HCT116 (cell line): ENCODE data around the gene WNT7B. TPM values are rescaled to one million over a fixed set of nuclear protein-coding genes. Genes with fewer than 3 reads are reported as not detected.
A peak's percentile ranks its signal among the peaks of the same experiment; 100 is the strongest.

ENCODE experiments used
- ATAC-seq: fragments of 200-7000 bp; cut with Tn5 transposase; 2 replicates; pipeline ENCODE4 v1.9.1; 2020; ENCODE audit warnings: mild to moderate bottlenecking, moderate library complexity
- BruUV-seq: library from RNA; stranded (reverse); fragments of 400-500 nt; replicated peaks from 2 replicates; lab custom pipeline; 2021; lab: Mats Ljungman, UMichigan
- CTCF ChIA-PET: fragments of 300-600 bp; sonication (Branson Sonifier 250); formaldehyde crosslinking; loops from one replicate; lab custom pipeline; 2021; ENCODE audit warnings: antibody characterized with exemption; lab: Charles Lee
- POLR2A ChIA-PET: fragments of 300-600, 350-600 bp; sonication (Branson Sonifier 250); formaldehyde crosslinking; loops from one replicate; lab custom pipeline; 2021; ENCODE audit warnings: antibody characterized with exemption; lab: Charles Lee
- RAD21 ChIA-PET, 2 experiments: fragments of 300-600 bp; sonication (Branson Sonifier 250); formaldehyde crosslinking; loops; one replicate each; lab custom pipeline; 2023; ENCODE audit warnings: low total read pairs in 2 of 2; ENCODE audit not compliant: uncharacterized antibody in 2 of 2, unreplicated experiment in 2 of 2, low non-redundant PET in 1 of 2; lab: Charles Lee
- DNase-seq: peaks from one replicate; pipeline ENCODE4 v3.0.0-alpha.2; 2010; ENCODE audit warnings: low read depth, low spot score
- H2AFZ ChIP-seq: fragments of 200-600 bp; shearing (Covaris generic), sonication (generic); 2 replicates; pipeline ENCODE4 v1.6.1; 2017; ENCODE audit warnings: low read depth, mixed run types, mixed read lengths, antibody characterized with exemption, low read length; ENCODE audit not compliant: poor library complexity, severe bottlenecking
- H3K27ac ChIP-seq: 2 replicates; pipeline ENCODE4 v1.5.1; 2012; ENCODE audit warnings: low read depth, low read length
- H3K27me3 ChIP-seq: fragments of 200-600 bp; sonication (generic); 2 replicates; pipeline ENCODE4 v1.6.1; 2016; ENCODE audit warnings: mixed run types, low read length, mixed read lengths; ENCODE audit not compliant: insufficient read depth
- H3K36me3 ChIP-seq, 2 experiments: fragments of 200-500 bp in 1 of 2; fragments of 200-600 bp in 1 of 2; sonication (Bioruptor generic) in 1 of 2; sonication (generic) in 1 of 2; 2 replicates each; pipeline versions ENCODE4 v1.5.1 to v1.6.1; 2014 to 2016; ENCODE audit warnings: low read length in 2 of 2, inconsistent platforms in 1 of 2, mixed read lengths in 1 of 2, mixed run types in 1 of 2; ENCODE audit not compliant: insufficient read depth in 2 of 2, control insufficient read depth in 1 of 2
- H3K4me1 ChIP-seq, 2 experiments: fragments of 200-600 bp in 1 of 2; sonication (generic) in 1 of 2; 2 replicates each; pipeline versions ENCODE4 v1.5.1 to v1.6.1; 2012 to 2017; ENCODE audit warnings: low read length in 2 of 2, inconsistent platforms in 1 of 2, mild to moderate bottlenecking in 1 of 2, mixed read lengths in 1 of 2, mixed run types in 1 of 2, moderate library complexity in 1 of 2; ENCODE audit not compliant: insufficient read depth in 2 of 2, control insufficient read depth in 1 of 2
- H3K4me2 ChIP-seq: fragments of 200-600 bp; sonication (generic); 2 replicates; pipeline ENCODE4 v1.6.1; 2017; ENCODE audit warnings: mixed run types, low read length, mixed read lengths
- H3K4me3 ChIP-seq, 2 experiments: fragments of 200-600 bp in 1 of 2; sonication (generic) in 1 of 2; replicated peaks in 1 of 2; 2 replicates each; pipeline ENCODE4 v1.5.1; 2011 to 2016; ENCODE audit warnings: low read length in 2 of 2, control low read depth in 1 of 2, low read depth in 1 of 2, mild to moderate bottlenecking in 1 of 2, mixed read lengths in 1 of 2, mixed run types in 1 of 2
- H3K79me2 ChIP-seq: fragments of 200-600 bp; sonication (generic); 2 replicates; pipeline ENCODE4 v1.6.1; 2017; ENCODE audit warnings: mild to moderate bottlenecking, mixed run types, low read length, moderate library complexity, mixed read lengths; ENCODE audit not compliant: insufficient read depth
- H3K9ac ChIP-seq: fragments of 200-600 bp; sonication (generic); 2 replicates; pipeline ENCODE4 v1.6.1; 2016; ENCODE audit warnings: low read length, mixed read lengths
- H3K9me2 ChIP-seq: fragments of 200-600 bp; sonication (generic), shearing (Covaris generic); 2 replicates; pipeline ENCODE4 v1.6.1; 2017; ENCODE audit warnings: mixed run types, mild to moderate bottlenecking, moderate library complexity; ENCODE audit not compliant: insufficient read depth
- H3K9me3 ChIP-seq, 2 experiments: fragments of 200-500 bp in 1 of 2; fragments of 200-600 bp in 1 of 2; sonication (Bioruptor generic) in 1 of 2; sonication (generic) in 1 of 2; 2 replicates each; pipeline ENCODE4 v1.6.1; 2014 to 2017; ENCODE audit warnings: low read length in 2 of 2, mixed read lengths in 2 of 2, inconsistent platforms in 1 of 2, low read depth in 1 of 2, mild to moderate bottlenecking in 1 of 2, mixed run types in 1 of 2, moderate library complexity in 1 of 2; ENCODE audit not compliant: control insufficient read depth in 1 of 2, insufficient read depth in 1 of 2
- H4K20me1 ChIP-seq: fragments of 200-600 bp; sonication (generic), shearing (Covaris generic); 2 replicates; pipeline ENCODE4 v1.6.1; 2017; ENCODE audit warnings: mixed run types, mild to moderate bottlenecking, moderate library complexity; ENCODE audit not compliant: insufficient read depth
- ATF3 ChIP-seq: IDR thresholded peaks from 2 replicates; pipeline ENCODE4 v1.6.1; 2012
- CBX3 ChIP-seq: IDR thresholded peaks from 2 replicates; pipeline ENCODE4 v1.6.1; 2012; ENCODE audit warnings: low read depth
- ELF1 ChIP-seq: IDR thresholded peaks from 2 replicates; pipeline ENCODE4 v1.6.1; 2012; ENCODE audit warnings: low read depth, borderline replicate concordance
- FOSL1 ChIP-seq: IDR thresholded peaks from 2 replicates; pipeline ENCODE4 v1.6.1; 2012; ENCODE audit warnings: low read depth
- POLR2A ChIP-seq: IDR thresholded peaks from 2 replicates; pipeline ENCODE4 v1.7.0; 2011; ENCODE audit warnings: borderline replicate concordance; ENCODE audit not compliant: insufficient read depth, insufficient read length; ENCODE audit errors: extremely low read depth
- POLR2AphosphoS5 ChIP-seq: IDR thresholded peaks from 2 replicates; pipeline ENCODE4 v1.6.1; 2011; ENCODE audit warnings: mild to moderate bottlenecking, low read depth, low read length, moderate library complexity
- SRF ChIP-seq: IDR thresholded peaks from 2 replicates; pipeline ENCODE4 v1.6.1; 2012; ENCODE audit warnings: low read depth
- TCF7L2 ChIP-seq: IDR thresholded peaks from 2 replicates; pipeline ENCODE4 v1.7.0; 2011; ENCODE audit warnings: borderline replicate concordance, inconsistent platforms; ENCODE audit not compliant: insufficient read depth, insufficient read length; ENCODE audit errors: extremely low read depth
- YY1 ChIP-seq: IDR thresholded peaks from 2 replicates; pipeline ENCODE4 v1.6.1; 2011; ENCODE audit warnings: low read length, low read depth, moderate library complexity, mild to moderate bottlenecking; ENCODE audit not compliant: insufficient replicate concordance; ENCODE audit errors: extremely low read depth
- ZFX ChIP-seq: fragments of 450-650 bp; IDR thresholded peaks from 2 replicates; pipeline ENCODE4 v1.6.1; 2017
- intact Hi-C: fragments of 100-400 bp; cut with micrococcal nuclease; formaldehyde crosslinking; loops from 2 replicates; pipeline ENCODE4 v1.10.0; 2022
- total RNA-seq: library from RNA; stranded (reverse); gene quantifications from one replicate; pipeline ENCODE4 v1.2.1, GENCODE V29; 2021; ENCODE audit not compliant: unreplicated experiment
- TF ChIP-seq, protein P1 (sequence below), 3 experiments: fragments of 200-600 bp in 1 of 3; sonication (generic) in 1 of 3; IDR thresholded peaks in 2 of 3; conservative IDR thresholded peaks in 1 of 3; 2 replicates each; pipeline ENCODE4 v1.5.1; 2012 to 2017; ENCODE audit warnings: low read depth in 2 of 3, low read length in 2 of 3, antibody characterized with exemption in 1 of 3, borderline replicate concordance in 1 of 3, control low read depth in 1 of 3, mild to moderate bottlenecking in 1 of 3, mixed read lengths in 1 of 3, mixed run types in 1 of 3, moderate library complexity in 1 of 3; ENCODE audit not compliant: insufficient read depth in 1 of 3

WNT7B gene
- total RNA-seq, 1 experiment from 2014 or later: 10.5 TPM

GRCh38 chr22:46017166-46017565 is 40.2 kb upstream of the WNT7B start:
- Histone ChIP-seq H3K9me3 (no peaks in the 10 kb centered on the region), H3K9ac (no peak overlapping the region), H3K79me2 (no peaks in the 10 kb centered on the region), H3K9me2 (no peaks in the 10 kb centered on the region), H3K4me3 (no peak overlapping the region), H3K4me1 (peaks cover 20 to 33% of the 10 kb centered on the region in 2 experiments), H3K27me3 (no peaks in the 10 kb centered on the region), H3K27ac (no peak overlapping the region), H3K36me3 (no peaks in the 10 kb centered on the region), H3K4me2 (no peak overlapping the region)
- ChIA-PET CTCF (interaction anchor here (3.7 kb wide), 1 partner anchor 10 kb away, joined by 22 read pairs; no protein-coding TSS in a partner anchor), POLR2A (no interaction called here)
- intact Hi-C loops: no loop called here
- BruUV-seq: no TSS peak
- DNase-seq (no peak), ATAC-seq (no peak)
- TF ChIP-seq SRF: no peak
- TF ChIP-seq POLR2A: no peak
- no peak for TF ChIP-seq ELF1
- TF ChIP-seq, all 23 proteins: peak for 0
- Histone ChIP-seq H4K20me1 (no peaks in the 10 kb centered on the region), H2AFZ (no peak overlapping the region)
- RAD21 ChIA-PET: no interaction called here

DNA sequence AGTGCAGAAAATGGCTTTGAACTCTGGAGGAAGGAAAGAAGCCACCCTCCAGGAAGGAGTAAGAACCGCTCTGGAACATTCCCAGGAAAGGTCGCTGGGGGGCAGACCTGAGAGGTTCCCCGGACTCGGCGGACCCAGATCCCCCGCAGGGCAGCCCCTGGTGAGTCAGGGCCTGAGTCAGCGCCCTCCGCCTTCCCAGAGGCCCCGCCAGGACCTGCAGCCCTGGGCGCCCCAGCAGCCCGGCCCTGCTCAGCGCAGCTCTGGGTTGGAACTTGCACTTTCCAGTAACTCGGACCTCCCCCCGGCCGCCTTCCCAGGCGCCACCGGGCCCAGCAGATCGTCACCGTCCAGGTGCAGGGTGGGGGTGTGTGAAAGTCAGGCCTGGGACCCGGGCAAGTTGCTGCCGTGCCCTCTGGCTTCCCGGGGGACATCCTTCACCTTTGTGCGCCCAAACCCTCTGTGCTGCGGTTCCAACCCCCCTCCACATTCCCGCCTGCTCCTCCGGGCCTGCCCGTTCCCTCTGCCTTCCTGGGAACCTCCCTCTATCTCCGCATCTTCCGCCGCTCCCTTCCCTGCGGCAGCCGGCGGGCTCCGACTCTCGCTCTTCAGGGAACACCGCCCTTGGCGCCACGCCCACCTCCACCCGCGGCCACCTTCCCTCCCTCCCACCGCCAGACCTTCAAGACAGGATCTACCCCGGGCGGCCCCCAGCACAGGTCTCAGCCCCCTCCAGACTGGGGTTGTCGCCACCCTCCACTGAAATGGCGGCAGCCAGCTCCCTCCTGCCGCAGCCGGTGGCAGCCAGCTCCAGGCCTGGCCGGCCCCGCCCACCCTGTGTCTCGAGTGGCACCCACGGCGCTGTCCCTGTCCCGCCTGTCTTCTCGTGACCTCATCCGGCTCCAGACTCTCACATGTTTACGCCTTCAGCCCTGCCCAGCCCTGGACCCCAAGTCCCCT is 36.8 kb upstream of the WNT7B start:
- Histone ChIP-seq H2AFZ (no peak overlapping the region), H4K20me1 (no peaks in the 10 kb centered on the region), H3K79me2 (no peaks in the 10 kb centered on the region), H3K36me3 (no peaks in the 10 kb centered on the region), H3K9me2 (no peaks in the 10 kb centered on the region), H3K9ac (peak overlapping the region; percentile 85), H3K27ac (peak overlapping the region; percentile 100), H3K4me3 (peak overlapping the region; percentile 53 to 73), H3K9me3 (peaks cover 4 to 19% of the 10 kb centered on the region in 2 experiments; a peak in 2 of 4 replicates), H3K4me2 (peak overlapping the region; percentile 92), H3K4me1 (peaks cover 20 to 33% of the 10 kb centered on the region in 2 experiments), H3K27me3 (no peaks in the 10 kb centered on the region)
- ATAC-seq: peak; percentile 95
- RAD21 ChIA-PET: interaction anchor here (0.7 to 1.5 kb wide), 3 partner anchors 22 to 103 kb away, joined by 3 to 5 read pairs (median 5); no protein-coding TSS in a partner anchor
- TF ChIP-seq FOSL1: no peak
- no peak for TF ChIP-seq ATF3
- peak; percentile 26 for TF ChIP-seq TCF7L2
- TF ChIP-seq YY1: peak; percentile 76
- TF ChIP-seq, protein P1, sequence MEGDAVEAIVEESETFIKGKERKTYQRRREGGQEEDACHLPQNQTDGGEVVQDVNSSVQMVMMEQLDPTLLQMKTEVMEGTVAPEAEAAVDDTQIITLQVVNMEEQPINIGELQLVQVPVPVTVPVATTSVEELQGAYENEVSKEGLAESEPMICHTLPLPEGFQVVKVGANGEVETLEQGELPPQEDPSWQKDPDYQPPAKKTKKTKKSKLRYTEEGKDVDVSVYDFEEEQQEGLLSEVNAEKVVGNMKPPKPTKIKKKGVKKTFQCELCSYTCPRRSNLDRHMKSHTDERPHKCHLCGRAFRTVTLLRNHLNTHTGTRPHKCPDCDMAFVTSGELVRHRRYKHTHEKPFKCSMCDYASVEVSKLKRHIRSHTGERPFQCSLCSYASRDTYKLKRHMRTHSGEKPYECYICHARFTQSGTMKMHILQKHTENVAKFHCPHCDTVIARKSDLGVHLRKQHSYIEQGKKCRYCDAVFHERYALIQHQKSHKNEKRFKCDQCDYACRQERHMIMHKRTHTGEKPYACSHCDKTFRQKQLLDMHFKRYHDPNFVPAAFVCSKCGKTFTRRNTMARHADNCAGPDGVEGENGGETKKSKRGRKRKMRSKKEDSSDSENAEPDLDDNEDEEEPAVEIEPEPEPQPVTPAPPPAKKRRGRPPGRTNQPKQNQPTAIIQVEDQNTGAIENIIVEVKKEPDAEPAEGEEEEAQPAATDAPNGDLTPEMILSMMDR (IDR thresholded peaks at IDR 0.05 in 2 of 3, conservative IDR thresholded peaks at IDR 0.05 in 1 of 3; ENCODE audit: borderline replicate concordance in 1 of 3, insufficient read depth in 1 of 3, low read depth in 2 of 3, low read length in 2 of 3): peak in 2 of 3 experiments; percentile 70 to 77; a peak in 4 of 6 replicates
- peak; percentile 89 for TF ChIP-seq POLR2AphosphoS5
- peak; percentile 68 for TF ChIP-seq ZFX
- peak; percentile 55 for TF ChIP-seq POLR2A
- no peak for TF ChIP-seq CBX3
- intact Hi-C loops: loop anchor here (1.0 kb wide), 2 partner anchors 22 to 56 kb away; no protein-coding TSS in a partner anchor
- BruUV-seq: TSS peak; percentile 69
- CTCF ChIA-PET: interaction anchor here (0.7 to 1.9 kb wide), 6 partner anchors 12 to 103 kb away, joined by 3 to 9 read pairs (median 3); no protein-coding TSS in a partner anchor
- POLR2A ChIA-PET: interaction anchor here (1.0 to 2.2 kb wide), 8 partner anchors 22 to 72 kb away, joined by 3 to 11 read pairs (median 3); no protein-coding TSS in a partner anchor
- DNase-seq: peak; percentile 89
